Mesothelial cell of epicardium (in vitro differentiated cells): Measurements from ENCODE around the gene ABCC8. TPM values are rescaled to one million over a fixed set of nuclear protein-coding genes. Genes with fewer than 3 reads are reported as not detected.

Experiments
- DNase-seq, 2 experiments: peaks; one replicate each; pipeline ENCODE4 v3.0.0; 2021; ENCODE audit warnings: low spot score in 2 of 2; ENCODE audit not compliant: unreplicated experiment in 2 of 2
- H3K27ac Mint-ChIP-seq: 2 replicates; pipeline ENCODE4 v1.8.0; 2021; ENCODE audit warnings: mixed read lengths
- H3K27me3 Mint-ChIP-seq: 2 replicates; pipeline ENCODE4 v1.8.0; 2021; ENCODE audit warnings: low read depth, mixed read lengths
- H3K36me3 Mint-ChIP-seq: 2 replicates; pipeline ENCODE4 v1.8.0; 2021; ENCODE audit warnings: mixed read lengths
- H3K4me1 Mint-ChIP-seq: 2 replicates; pipeline ENCODE4 v1.8.0; 2021; ENCODE audit warnings: mixed read lengths
- H3K4me3 Mint-ChIP-seq: 2 replicates; pipeline ENCODE4 v1.8.0; 2021; ENCODE audit warnings: mild to moderate bottlenecking, moderate library complexity, mixed read lengths
- H3K9me3 Mint-ChIP-seq: 2 replicates; pipeline ENCODE4 v1.8.0; 2021; ENCODE audit warnings: mixed read lengths
- CTCF ChIP-seq: fragments of 200-600 bp; sonication (generic); IDR thresholded peaks from one replicate; pipeline ENCODE4 v1.5.0; 2021; ENCODE audit warnings: antibody characterized with exemption; ENCODE audit not compliant: unreplicated experiment
- total RNA-seq: library from RNA; stranded (reverse); gene quantifications from 3 replicates; pipeline ENCODE4 v1.2.1, GENCODE V29; 2021

ABCC8 gene
- total RNA-seq, 1 donor from 2014 or later = not detected

- H3K27me3 Mint-ChIP-seq = peaks cover 12% of the 10 kb centered on the region
- peaks cover 18% of the 10 kb centered on the region for H3K36me3 Mint-ChIP-seq
- TF ChIP-seq CTCF = no peak
- peaks cover 12% of the 10 kb centered on the region for H3K9me3 Mint-ChIP-seq
- H3K4me3 Mint-ChIP-seq = no peak overlapping the region
- no peak overlapping the region for H3K27ac Mint-ChIP-seq
- DNase-seq = no peak
- H3K4me1 Mint-ChIP-seq = no peaks in the 10 kb centered on the region
Observed at GRCh38 chr11:17382046-17382728, 94.5 kb downstream of the ABCC8 start.

GRCh38 chr11:17381156-17381555 lies 95.5 kb downstream of the ABCC8 start:
- Mint-ChIP-seq H3K27ac (no peak overlapping the region), H3K4me1 (no peaks in the 10 kb centered on the region), H3K9me3 (peaks cover 14% of the 10 kb centered on the region), H3K27me3 (peaks cover 9% of the 10 kb centered on the region), H3K4me3 (no peak overlapping the region), H3K36me3 (peaks cover 21% of the 10 kb centered on the region)
- no peak for DNase-seq
- no peak for TF ChIP-seq CTCF

GRCh38 chr11:17379383-17380180 lies 97.1 kb downstream of the ABCC8 start:
- TF ChIP-seq CTCF = no peak
- Mint-ChIP-seq H3K36me3 (peaks cover 28% of the 10 kb centered on the region), H3K9me3 (peaks cover 20% of the 10 kb centered on the region), H3K27ac (no peak overlapping the region), H3K27me3 (peaks cover 2% of the 10 kb centered on the region), H3K4me1 (no peaks in the 10 kb centered on the region), H3K4me3 (no peak overlapping the region)
- DNase-seq = no peak

GRCh38 chr11:17378655-17379054 lies 98.0 kb downstream of the ABCC8 start:
- Mint-ChIP-seq H3K4me1 (no peaks in the 10 kb centered on the region), H3K9me3 (peaks cover 24% of the 10 kb centered on the region), H3K27me3 (no peaks in the 10 kb centered on the region), H3K27ac (no peak overlapping the region), H3K4me3 (no peak overlapping the region), H3K36me3 (peaks cover 33% of the 10 kb centered on the region)
- no peak for TF ChIP-seq CTCF
- DNase-seq = no peak

- Mint-ChIP-seq H3K9me3 (peaks cover 40% of the 10 kb centered on the region), H3K36me3 (peaks cover 51% of the 10 kb centered on the region), H3K4me1 (no peaks in the 10 kb centered on the region), H3K27me3 (no peaks in the 10 kb centered on the region), H3K27ac (no peak overlapping the region), H3K4me3 (no peak overlapping the region)
- DNase-seq = no peak
- TF ChIP-seq CTCF = no peak
Observed at GRCh38 chr11:17376493-17376892, 100.2 kb downstream of the ABCC8 start.
